GM21515 (cell line): ENCODE data around the gene TNFSF13B.
"Not testable (repeated sequence)": the region's sequence is repeated elsewhere in the genome, so short reads cannot be mapped to it uniquely, and the experiment has no call there.

Experiments used
- ATAC-seq: cut with Tn5 transposase; IDR thresholded peaks from one replicate; pipeline ENCODE4 v1.9.1; 2021; ENCODE audit not compliant: unreplicated experiment

The TNFSF13B gene, protein sequence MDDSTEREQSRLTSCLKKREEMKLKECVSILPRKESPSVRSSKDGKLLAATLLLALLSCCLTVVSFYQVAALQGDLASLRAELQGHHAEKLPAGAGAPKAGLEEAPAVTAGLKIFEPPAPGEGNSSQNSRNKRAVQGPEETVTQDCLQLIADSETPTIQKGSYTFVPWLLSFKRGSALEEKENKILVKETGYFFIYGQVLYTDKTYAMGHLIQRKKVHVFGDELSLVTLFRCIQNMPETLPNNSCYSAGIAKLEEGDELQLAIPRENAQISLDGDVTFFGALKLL

DNA sequence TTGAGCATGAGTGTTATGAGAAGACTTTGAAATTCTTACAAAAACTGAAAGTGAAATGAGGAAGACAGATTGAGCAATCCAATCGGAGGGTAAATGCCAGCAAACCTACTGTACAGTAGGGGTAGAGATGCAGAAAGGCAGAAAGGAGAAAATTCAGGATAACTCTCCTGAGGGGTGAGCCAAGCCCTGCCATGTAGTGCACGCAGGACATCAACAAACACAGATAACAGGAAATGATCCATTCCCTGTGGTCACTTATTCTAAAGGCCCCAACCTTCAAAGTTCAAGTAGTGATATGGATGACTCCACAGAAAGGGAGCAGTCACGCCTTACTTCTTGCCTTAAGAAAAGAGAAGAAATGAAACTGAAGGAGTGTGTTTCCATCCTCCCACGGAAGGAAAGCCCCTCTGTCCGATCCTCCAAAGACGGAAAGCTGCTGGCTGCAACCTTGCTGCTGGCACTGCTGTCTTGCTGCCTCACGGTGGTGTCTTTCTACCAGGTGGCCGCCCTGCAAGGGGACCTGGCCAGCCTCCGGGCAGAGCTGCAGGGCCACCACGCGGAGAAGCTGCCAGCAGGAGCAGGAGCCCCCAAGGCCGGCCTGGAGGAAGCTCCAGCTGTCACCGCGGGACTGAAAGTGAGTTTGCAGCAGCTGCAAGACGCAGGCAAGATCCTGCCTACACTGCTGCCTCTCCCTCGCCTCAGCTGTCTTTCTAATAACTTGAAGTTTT is at the start of gene TNFSF13B:
TNFSF13B (plus strand) TSS at position 118 of the 728 bp plus-strand sequence; CDS start at position 296, 178 bp downstream.
- peak; percentile 74 for ATAC-seq

DNA sequence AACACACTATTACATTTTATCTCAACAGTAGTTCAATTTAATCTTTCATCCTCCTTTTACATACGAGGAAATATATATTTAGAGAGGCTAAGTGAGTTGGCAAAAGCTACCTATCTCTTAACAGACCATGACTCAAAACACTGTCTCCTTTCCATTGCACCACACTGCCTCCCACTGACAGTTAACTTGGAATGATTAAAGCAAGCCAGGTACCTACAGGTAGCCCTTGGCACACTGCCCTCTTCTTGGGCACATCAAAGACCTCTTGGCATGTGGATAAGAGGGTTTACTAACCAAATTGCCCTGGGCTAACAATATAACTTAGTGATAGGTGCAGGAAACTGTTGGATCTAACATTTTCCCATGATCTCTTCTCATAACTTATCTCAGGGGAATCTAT is 49.5 kb upstream of the TNFSF13B start:
- ATAC-seq: no peak

DNA sequence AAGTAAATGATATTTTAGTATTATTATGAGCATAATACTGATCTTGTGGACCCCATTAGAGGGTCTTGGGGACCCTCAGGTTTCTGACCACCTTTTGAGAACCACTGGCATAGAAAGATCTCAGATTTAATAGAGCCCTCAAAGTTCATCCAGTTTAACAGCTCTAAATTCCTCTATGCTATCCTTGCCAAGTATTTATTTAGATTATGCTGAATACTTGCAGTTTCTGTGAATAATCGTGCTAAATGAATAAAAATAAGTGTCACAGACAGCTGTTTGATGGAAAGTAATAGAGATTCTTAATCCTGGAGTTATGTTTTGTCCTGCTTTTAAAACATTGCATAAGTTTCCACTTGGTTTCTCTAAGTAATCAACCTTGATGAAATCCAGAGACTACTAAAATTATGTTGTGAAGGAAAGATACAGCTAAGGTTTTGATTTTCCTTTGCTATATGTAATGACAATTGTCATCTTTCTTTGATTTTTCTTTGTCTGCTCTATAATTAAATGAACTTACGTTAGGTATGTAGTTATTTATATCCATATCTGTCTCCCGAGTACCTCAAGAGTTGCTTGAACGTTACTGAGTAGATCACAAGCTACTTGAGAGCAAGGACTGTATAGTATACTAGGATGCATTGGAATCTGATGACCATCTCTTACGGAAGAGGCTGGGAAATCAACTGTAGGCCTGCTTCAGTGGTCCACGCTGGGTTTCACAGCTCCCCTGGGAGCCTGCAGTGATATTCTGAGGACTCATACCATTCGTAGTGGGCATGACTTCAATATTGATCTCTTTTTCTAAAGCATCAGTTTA is 45.6 kb upstream of the TNFSF13B start:
- no peak for ATAC-seq

DNA sequence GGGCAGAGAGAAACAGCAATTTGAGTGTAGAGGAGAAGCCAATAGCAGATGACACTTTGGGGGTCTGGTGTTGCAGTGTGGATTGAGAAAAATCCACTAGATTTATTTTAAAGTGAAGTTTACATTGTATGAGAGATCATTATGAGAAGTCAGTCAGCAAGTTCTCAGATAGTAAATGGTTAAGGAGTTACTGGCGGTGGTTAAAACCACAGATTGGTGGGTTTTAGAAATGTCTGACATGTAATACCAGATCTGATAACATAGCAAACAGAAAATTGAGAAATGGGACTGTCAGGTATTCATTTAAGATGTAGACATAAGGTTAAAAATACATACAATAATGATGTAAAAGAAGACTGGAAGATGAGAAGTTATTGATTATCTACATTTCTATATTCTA is 44.1 kb upstream of the TNFSF13B start:
- ATAC-seq: peak; percentile 54

DNA sequence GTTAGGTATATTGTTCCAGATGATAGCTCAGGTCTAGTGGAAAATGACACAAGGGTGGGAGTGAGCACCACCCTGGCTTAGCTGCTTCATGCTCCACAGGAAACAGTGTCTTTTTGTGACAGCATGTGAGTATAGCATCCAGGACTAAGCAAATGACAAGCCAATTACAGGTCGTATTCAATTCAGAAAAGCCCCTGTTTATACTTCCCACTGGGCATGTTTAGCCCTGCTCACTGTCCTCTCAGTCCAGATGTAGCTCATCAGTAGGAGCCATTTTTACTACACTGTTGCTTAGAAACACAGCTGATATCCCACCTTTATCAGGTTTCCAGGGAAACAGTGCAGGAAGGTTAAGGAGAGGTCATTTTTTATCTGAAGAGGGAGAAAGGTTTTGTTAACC is 43.3 kb upstream of the TNFSF13B start:
- no peak for ATAC-seq

DNA sequence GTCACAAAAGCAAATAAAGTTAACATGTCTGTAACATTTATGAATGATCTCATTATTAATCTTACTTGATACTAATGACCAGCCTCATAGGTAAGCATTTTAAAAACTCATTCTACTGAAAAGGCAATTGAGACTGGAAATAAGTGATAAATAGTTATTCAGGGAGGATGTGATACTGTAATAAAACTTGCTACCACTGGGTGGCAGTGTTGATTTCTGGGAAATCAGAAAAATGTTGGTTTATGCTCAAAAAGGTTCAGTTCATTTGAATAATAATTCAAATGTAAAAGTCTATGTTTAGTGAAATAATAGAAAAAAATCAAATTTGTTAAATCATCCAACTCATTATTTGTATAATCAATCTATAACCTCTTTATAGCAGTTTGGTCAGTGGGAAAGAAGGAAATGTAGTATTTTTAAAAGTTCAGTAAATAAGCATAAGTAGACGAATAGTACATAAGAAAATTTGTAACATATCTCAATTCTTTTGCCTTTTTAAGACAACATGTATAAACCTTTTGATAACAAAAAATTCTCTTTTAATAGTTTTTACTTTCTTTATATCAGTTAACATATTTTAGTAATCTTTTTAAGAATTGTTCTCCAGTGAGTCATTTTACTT is 41.8 kb upstream of the TNFSF13B start:
- ATAC-seq: no peak

DNA sequence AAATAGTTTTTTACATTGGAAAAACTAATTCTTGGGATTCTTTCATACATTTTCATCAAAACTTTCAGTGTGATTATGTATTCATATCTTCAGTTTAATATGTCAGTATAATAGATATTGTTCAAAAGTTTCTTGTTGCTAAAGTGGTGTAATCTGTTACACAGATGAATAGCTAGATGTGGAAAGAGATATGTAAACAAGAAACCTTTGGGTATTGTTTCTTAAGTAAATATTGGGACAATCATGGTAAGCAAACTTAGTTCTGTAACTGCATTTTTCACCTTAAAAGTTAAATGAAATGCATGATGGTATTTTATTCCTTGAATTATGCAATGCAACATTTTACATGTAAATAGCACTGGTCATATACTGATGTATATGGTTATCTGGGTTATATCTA is 39.1 kb upstream of the TNFSF13B start:
- ATAC-seq: no peak

DNA sequence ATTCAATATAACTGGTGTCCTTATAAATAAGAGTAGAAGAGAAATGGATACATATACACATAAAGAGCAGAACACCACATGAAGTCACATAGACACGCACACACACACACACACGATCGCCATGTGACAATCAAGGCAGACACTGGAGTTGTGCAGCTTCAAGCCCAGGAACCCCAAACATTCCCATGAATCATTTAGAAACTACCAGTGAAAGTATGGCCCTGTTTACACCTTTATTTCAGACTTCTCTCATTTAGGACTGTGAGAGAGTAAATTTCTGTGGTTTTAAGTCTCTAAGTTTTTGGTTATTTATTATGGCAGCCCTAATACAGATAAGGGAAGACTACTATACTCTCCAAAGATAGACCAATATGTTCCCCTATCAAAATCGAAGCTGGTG is 20.4 kb upstream of the TNFSF13B start:
- ATAC-seq: no peak

DNA sequence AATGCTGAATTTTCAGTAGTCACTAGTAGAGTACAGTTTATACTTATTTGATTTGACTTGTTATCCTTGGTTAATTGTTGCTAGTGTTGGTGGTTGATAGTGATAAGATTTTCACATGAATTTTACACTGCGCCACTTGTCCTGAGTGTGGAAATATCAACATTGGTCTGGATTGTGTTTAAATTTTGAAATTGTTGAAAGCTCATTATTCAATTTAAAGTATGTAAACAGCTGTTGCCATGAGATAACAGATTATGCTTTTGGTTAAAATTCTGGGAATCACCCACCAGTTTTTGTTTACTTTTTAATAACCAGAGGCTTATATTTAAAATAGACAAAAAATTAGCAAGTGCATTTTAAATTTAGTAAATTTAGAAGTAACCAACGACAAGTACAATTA is 12.3 kb upstream of the TNFSF13B start:
- ATAC-seq: no peak

DNA sequence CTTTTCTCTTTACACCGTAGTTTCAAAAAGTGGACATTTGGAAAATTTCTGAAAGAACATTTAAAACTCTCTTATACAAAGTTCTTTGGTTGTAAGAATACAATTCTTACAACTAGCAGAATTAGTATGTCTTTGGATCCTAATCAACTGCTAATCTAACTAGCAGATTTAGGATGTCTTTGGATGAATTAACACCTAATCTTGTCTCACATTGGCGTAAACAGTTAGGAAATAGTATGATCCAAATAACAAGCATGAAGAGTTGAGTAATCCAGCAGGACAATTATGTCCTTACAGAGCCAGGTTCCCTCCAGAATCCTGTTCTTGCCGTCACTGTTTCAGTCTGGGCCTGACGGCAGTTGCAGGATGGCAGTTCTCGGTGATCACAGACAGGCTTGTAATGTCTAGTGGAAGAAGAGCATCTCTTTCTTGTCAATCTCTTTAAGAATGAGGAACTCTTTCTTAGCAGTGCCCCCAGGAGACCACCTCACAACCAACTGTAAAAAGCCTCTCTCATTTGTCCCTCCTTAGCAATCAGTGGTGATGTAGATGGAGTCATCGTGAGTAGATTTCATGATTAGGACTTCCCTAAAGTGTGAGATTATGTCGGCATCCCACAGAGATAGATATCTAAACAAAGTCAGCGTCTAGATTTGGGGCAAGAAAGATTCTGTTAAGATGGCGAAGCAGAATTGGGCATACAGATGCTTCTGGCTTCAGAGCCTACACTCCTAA is 5.7 kb upstream of the TNFSF13B start:
- ATAC-seq: no peak

DNA sequence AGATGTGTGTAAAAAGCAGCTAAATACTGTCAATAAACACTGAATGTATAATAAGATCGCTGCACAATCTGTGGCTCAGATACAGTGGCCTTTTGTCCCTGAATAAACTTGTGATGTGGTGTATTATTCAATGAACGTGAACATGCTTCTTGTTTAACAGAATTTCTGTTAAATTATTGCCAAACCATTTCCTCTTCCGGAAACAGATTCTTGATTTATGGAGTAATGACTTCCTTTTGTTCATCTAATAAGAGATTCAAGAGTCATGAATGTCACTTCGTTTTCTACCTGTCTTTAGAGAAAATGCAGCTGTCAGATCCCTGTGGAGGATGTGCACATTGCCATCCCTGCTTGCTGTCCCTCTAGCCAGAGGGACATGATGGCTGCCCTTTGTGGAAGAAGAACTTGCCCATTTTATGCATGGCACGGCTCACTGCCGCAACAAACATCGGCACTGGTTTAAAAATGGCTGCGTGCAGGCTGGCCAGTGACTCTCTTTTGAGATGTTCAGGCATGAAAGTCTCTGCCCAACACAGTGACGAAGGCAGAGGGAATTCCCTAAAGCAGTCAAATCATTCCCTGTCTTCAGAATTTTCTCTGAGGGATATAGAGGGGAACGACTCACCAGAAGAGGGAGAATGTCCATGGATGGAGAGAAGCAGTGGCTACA is 3.1 kb upstream of the TNFSF13B start:
- no peak for ATAC-seq

DNA sequence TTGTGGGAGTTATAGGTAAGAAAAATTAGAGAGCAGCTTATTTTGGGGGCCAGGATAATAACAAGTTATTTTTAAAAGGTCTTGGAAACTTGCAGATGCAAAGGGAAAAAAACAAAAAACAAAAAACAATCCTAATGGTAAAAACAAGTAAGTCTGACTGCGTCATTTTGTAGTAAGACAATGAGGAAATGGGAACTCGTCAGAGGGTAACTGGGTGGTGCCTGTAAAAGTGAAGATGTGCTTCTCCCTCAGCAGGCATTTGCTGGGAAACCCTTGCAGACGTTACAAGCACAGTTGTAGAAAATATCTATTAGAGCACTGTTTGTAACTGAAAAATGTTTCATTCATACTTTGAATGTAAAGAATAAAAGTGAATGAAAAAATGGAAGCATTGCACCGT is 2.2 kb upstream of the TNFSF13B start:
- ATAC-seq: no peak

DNA sequence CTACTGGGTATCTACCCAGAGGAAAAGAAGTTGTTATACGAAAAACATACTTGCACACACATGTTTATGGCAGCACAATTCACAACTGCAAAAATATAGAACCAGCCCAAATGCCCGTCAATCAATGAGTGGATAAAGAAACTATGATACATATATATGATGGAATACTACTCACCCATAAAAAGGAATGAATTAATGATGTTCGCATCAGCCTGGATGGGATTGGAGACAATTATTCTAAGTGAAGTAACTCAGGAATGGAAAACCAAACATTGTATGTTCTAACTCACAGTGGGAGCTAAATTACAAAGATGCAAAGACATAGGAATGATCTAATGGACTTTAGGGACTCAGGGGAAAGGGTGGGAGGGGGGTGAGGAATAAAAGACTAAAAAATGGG is 1.7 kb upstream of the TNFSF13B start:
- ATAC-seq: not testable (repeated sequence)

DNA sequence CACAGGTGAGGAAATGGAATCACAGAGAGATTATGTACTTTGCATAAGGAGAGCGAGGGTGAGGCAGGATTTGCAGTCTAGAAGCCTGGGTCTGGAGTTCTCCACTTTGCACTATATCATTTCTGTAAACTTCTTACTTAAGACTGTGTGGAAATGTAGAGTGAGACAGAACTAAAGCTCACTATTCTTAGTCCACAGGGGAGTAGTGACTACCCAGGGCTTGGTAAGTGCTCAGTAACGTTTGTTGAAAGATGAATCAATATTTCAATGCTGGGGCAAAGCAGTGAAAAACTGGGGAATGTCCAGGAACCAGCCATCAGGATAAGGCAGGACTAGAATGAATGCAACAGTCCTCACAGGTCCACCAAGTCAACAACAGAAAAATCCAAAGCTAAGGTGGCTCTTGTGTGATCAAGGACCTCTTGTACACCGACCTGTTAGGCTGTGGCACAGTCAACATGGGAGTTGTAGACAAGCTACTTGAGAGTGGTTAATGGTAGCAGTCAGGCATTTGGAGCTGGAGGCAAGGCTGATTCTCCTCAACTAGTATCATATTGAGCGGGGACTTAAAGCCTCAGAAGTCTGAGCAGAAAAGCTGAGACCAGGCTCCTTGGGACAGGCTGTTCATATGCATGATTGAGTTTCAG is 929 bp upstream of the TNFSF13B start:
- no peak for ATAC-seq

DNA sequence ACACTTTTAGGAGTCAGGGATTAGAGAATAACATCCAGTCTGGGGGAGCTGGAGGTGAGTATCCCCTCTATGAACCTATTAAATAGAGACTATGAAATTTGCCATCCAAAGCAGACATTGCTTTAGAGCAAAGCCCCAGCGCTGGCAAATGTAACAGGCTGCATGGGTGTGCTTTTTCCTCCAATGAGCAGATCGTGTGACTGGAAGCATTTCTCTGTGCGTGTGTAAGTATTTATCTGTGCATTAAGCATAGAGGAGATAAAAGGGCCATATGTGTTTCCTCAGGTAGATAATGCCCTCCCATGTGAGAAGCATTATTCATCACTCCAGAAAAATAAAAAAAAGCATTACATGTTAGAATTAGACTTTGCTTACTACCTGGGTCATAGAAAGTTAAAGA is 924 bp downstream of the TNFSF13B start:
- peak; percentile 21 for ATAC-seq

DNA sequence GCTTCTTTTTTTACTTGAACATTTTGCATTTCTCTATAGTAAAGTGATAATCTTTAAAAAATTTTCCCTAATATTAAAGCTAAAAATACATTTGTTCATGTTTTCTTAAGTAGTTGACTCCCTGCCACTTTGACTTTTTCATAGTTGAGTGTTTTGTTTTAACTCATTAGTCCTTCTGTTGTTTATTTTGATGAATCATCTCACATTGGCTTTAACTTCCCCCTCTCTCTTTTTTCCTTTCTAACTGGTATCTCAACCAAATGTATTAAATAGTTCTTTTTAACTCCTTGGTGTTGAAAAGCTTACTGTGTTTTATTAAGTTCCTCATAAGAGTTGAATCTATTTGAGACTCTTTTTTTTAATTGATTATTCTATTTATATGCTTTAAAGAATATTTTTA is 2.8 kb downstream of the TNFSF13B start:
- no peak for ATAC-seq

DNA sequence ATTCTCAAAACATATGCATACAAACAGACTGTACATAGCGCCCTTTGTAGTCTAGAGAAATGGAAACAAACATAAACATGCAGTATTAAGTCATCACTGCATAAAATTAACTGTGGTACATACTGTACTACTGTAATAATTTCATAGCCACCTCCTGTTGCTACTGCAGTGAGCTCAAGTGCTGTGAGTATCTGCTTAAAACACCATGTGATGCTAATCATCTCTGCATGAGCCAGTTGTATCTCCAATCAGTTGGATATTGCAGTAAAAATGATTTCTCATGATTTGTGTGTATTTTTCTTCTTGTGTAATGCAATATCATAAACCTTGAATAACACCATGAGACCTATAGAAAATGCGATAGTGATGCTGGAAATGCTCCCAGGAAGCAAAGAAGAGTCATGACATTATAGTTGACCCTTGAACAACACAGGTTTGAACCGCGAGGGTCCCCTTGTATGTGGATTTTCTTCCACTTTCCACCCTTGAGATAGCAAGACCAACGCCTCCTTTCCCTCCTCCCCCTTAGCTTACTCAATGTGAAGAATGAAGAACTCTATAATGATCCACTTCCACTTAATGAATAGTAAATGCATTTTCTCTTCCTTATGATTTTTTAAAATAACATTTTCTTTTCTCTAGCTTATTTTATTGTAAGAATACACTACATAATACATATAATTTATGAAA is 4.1 kb downstream of the TNFSF13B start:
- no peak for ATAC-seq

DNA sequence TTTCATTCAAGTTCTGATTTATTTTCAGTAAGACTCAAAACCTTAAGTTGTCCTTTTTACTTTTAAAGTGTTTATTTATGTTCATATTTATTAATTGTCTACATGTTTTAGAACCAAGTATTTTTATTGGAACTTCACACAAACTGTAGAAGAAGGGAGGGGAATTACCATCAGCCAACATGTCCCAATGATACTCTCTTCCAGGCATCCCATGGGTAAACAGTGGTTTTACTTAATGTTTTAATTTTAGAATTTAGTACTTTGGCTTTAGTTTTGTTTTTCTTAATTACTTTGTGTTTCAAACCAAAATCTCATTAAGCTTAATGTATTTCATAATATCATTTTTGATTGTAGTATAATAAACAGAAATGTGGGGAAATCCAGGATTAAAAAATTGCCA is 5.2 kb downstream of the TNFSF13B start:
- ATAC-seq: no peak

DNA sequence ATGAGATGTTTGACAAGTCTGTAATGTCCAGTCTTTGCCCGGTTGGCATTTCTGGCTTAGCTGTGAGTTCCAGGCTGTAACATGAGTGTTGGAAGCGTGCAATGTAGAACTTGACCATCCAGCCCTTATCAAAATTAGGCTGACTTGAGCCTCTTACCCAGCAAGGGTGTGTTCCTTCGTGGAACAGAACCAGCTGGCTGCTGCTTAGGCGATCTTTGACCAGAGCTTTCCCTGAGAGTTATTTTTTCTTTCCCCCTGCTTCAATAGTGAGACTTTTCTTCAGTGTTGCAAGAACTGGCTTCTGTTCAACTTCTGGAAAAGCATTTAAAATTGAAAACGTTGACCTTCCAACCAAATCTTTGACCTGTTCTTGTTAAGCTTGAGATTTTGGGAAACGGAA is 6.5 kb downstream of the TNFSF13B start:
- ATAC-seq: no peak
